HCT116 (cell line): ENCODE measurements around the gene ANGPT4.

Experiments
- EZH2 ChIP-seq: fragments of 200-600 bp; sonication (generic); IDR thresholded peaks from 2 replicates; pipeline ENCODE4 v1.6.1; 2017; ENCODE audit warnings: antibody characterized with exemption, mixed run types
- SRF ChIP-seq: IDR thresholded peaks from 2 replicates; pipeline ENCODE4 v1.6.1; 2012; ENCODE audit warnings: low read depth

GRCh38 chr20:824916-825315, 91.2 kb downstream of the ANGPT4 start:
- no peak for TF ChIP-seq SRF
- TF ChIP-seq EZH2 = no peak
